Breast epithelium (tissue), 4 donors: Measurements from ENCODE around the gene EAPP. TPM values are rescaled to one million over a fixed set of nuclear protein-coding genes. Genes with fewer than 3 reads are reported as not detected.
A peak's percentile ranks its signal among the peaks of the same experiment; 100 is the strongest.
"Not testable (repeated sequence)": the region's sequence is repeated elsewhere in the genome, so short reads cannot be mapped to it uniquely, and the experiment has no call there.

ENCODE experiments used
- DNase-seq, 2 donors: peaks; one replicate each; pipeline ENCODE4 v3.0.0-alpha.2; 2019; ENCODE audit warnings: low spot score in 2 of 2
- H3K27ac ChIP-seq, 2 donors: fragments of 200-600 bp; sonication (generic) in 1 of 2; one replicate each; pipeline ENCODE4 v1.5.1; 2016 to 2019; ENCODE audit warnings: mild to moderate bottlenecking in 1 of 2
- H3K27me3 ChIP-seq, 2 donors: fragments of 200-600 bp; sonication (generic) in 1 of 2; one replicate each; pipeline versions ENCODE4 v1.5.1 to v1.6.0; 2017 to 2019; ENCODE audit warnings: control low read depth in 1 of 2, mild to moderate bottlenecking in 1 of 2
- H3K36me3 ChIP-seq: fragments of 200-600 bp; one replicate; pipeline ENCODE4 v1.5.1; 2019
- H3K4me1 ChIP-seq, 2 donors: fragments of 200-600 bp; sonication (generic); one replicate each; pipeline ENCODE4 v1.5.1; 2016 to 2019; ENCODE audit warnings: control low read depth in 1 of 2
- H3K4me3 ChIP-seq, 3 donors: fragments of 200-600 bp; sonication (generic); 1 replicate in 2 of 3; 2 replicates in 1 of 3; pipeline ENCODE4 v1.5.1; 2016 to 2019; ENCODE audit warnings: mild to moderate bottlenecking in 3 of 3, moderate library complexity in 2 of 3
- H3K9me3 ChIP-seq, 2 donors: fragments of 200-600 bp; sonication (generic) in 1 of 2; one replicate each; pipeline ENCODE4 v1.5.1; 2016 to 2019; ENCODE audit warnings: control low read depth in 1 of 2
- POLR2A ChIP-seq: fragments of 450-650 bp; IDR thresholded peaks from one replicate; pipeline ENCODE4 v1.6.1; 2016; ENCODE audit warnings: antibody characterized with exemption, mild to moderate bottlenecking, moderate library complexity
- POLR2AphosphoS5 ChIP-seq, 3 donors: sonication (generic); formaldehyde crosslinking; IDR thresholded peaks; one replicate each; pipeline ENCODE4 v1.6.1; 2017; ENCODE audit warnings: antibody characterized with exemption in 3 of 3
- intact Hi-C: fragments of 100-400 bp; cut with DNase I; formaldehyde crosslinking; loops from one replicate; pipeline ENCODE4 v1.15.1; 2023; ENCODE audit warnings: low total_unique reads
- total RNA-seq, 3 donors: library from RNA; depleted of rRNA; stranded (reverse); fragments of >200 nt; gene quantifications; one replicate each; pipeline ENCODE4 v1.1.0, GENCODE V29; 2016
- TF ChIP-seq, protein P1 (sequence below), 3 donors: fragments of 450-650 bp; IDR thresholded peaks; one replicate each; pipeline ENCODE4 v1.5.1; 2016 to 2017; ENCODE audit warnings: antibody characterized with exemption in 3 of 3, mild to moderate bottlenecking in 3 of 3, moderate library complexity in 3 of 3

Gene EAPP
- total RNA-seq, 3 donors from 2014 or later, result 43.3 to 81.2 (median 43.8) TPM

DNA sequence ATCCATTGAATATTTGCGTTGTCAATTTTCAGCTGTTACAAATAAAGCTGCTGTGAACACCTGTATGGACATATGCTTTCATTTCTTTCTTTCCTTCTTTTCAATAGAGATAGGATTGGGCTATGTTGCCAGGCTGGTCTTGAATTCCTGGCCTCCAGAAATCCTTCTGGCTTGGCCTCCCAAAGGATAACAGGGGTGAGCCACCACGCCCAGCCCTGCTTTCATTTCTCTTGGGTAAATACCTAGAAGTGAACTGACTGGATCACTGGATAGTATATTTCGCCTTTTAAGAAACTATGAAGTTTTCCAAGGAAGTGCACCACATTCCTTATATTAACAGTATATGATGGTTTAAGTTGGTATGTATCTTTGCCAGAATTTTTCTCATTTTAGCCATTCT is 32.3 kb upstream of the EAPP start:
- intact Hi-C loops, result no loop called here

DNA sequence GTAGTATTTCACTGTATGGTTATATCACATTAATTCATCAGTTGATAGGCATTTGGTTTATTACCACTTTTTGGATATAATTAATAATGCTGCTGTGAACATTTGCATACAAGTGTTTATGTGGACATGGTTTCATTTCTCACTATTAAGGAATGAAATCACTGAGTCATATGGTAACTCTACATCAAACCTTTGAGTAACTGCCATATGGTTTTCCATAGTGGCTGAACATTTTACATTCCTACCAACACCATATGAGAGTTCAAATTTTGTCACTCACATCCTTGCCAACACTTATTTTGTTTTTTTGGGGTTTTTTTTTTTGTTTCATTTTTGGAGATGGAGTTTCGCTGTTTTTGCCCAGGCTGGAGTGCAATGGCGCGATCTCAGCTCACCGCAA is 30.2 kb upstream of the EAPP start:
- H3K36me3 ChIP-seq, result no peaks in the 10 kb centered on the region
- TF ChIP-seq POLR2AphosphoS5 (IDR thresholded peaks at IDR 0.05), result no peak
- no peak for DNase-seq
- no peak overlapping the region for H3K27ac ChIP-seq
- no peaks in the 10 kb centered on the region for H3K4me1 ChIP-seq
- intact Hi-C loops, result no loop called here
- no peak overlapping the region for H3K4me3 ChIP-seq
- H3K9me3 ChIP-seq, result no peaks in the 10 kb centered on the region
- no peaks in the 10 kb centered on the region for H3K27me3 ChIP-seq

More for the DNA sequence above, 32.3 kb upstream of the EAPP start:
- H3K4me3 ChIP-seq, result no peak overlapping the region
- no peak overlapping the region for H3K27ac ChIP-seq
- no peaks in the 10 kb centered on the region for H3K36me3 ChIP-seq
- no peaks in the 10 kb centered on the region for H3K9me3 ChIP-seq
- H3K27me3 ChIP-seq, result no peaks in the 10 kb centered on the region
- TF ChIP-seq, protein P1, sequence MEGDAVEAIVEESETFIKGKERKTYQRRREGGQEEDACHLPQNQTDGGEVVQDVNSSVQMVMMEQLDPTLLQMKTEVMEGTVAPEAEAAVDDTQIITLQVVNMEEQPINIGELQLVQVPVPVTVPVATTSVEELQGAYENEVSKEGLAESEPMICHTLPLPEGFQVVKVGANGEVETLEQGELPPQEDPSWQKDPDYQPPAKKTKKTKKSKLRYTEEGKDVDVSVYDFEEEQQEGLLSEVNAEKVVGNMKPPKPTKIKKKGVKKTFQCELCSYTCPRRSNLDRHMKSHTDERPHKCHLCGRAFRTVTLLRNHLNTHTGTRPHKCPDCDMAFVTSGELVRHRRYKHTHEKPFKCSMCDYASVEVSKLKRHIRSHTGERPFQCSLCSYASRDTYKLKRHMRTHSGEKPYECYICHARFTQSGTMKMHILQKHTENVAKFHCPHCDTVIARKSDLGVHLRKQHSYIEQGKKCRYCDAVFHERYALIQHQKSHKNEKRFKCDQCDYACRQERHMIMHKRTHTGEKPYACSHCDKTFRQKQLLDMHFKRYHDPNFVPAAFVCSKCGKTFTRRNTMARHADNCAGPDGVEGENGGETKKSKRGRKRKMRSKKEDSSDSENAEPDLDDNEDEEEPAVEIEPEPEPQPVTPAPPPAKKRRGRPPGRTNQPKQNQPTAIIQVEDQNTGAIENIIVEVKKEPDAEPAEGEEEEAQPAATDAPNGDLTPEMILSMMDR (IDR thresholded peaks at IDR 0.05), result no peak
- TF ChIP-seq POLR2A (no peak), POLR2AphosphoS5 (IDR thresholded peaks at IDR 0.05) (no peak)
- no peak for DNase-seq
- no peaks in the 10 kb centered on the region for H3K4me1 ChIP-seq

DNA sequence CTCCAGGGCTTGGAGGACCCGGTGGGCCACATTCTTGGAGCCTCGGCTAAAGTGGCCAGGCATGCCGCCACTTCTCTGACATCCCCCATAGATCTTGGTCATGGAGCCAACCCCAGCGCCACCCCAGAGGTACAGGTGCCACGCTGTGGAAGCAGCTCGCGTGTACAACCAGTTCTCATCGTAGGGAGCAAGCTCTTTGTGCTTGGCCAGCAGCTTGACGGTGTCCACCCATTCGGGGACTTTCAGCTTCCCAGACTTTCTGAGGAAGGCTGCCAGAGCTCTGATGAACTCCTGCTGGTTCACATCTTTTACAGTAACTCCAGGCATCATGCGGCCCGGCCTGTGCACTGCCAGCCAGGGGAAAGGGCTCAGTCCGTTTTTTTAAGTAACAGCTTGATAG is 29.3 kb upstream of the EAPP start:
- Histone ChIP-seq H3K4me1 (no peaks in the 10 kb centered on the region), H3K9me3 (no peaks in the 10 kb centered on the region), H3K4me3 (no peak overlapping the region), H3K27me3 (no peaks in the 10 kb centered on the region), H3K27ac (no peak overlapping the region), H3K36me3 (no peaks in the 10 kb centered on the region)
- TF ChIP-seq POLR2A (no peak), POLR2AphosphoS5 (IDR thresholded peaks at IDR 0.05) (no peak)
- TF ChIP-seq, protein P1 (IDR thresholded peaks at IDR 0.05), result no peak
- intact Hi-C loops, result no loop called here
- peak in 1 of 2 donors; percentile 36 for DNase-seq

DNA sequence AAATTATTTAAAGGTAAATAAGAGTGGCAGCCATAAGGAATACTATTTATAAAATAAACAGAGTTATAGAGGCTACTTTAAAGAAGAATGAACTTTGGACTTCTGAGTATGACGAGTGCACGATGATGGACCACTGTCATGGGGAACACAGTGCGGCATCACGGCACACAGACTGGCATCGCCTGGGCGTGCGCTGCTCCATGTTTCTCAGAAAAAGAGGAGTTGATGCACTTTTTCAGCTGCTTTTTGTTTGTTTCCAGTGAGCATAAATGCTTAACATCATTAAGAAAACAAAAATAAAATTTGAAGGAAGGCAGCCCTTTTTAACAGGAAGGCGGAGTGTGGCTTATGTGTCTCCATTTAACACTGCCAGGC is 23.3 kb upstream of the EAPP start:
- DNase-seq, result no peak

DNA sequence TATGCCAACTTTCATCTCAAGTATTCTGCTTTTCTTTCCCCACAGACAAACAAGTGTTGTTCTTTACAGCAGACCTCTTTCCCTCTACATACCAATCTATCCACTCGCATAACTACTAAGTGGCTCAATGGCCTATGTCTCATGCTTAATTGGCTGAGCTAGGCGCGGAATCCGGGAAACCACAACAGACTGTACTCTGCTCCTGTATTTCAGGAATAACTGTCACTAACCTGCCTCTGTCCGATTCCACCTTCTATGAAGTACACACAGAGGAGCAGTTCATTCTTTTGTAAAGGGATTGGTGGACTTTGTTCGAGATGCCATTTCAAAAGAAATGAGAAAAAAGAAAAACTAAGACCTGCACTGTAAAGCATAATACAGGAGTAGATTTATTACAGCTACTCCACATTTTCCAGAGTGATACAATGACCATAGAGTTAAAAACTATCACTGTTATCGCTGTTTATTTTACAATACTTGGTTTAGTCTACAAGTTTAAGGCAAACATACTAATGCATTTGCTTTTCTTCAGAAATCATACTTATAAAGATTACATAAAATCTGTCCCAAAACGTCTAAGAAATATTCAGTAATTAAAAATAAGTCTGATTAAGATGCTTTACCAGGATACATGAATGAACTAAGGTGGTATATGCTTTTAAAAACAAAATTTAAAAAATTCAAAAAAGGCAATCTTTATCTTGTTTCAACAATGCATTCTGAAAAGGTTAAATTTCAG is 22.7 kb upstream of the EAPP start:
- H3K4me1 ChIP-seq, H3K27ac ChIP-seq, H3K27me3 ChIP-seq, DNase-seq, H3K9me3 ChIP-seq, H3K4me3 ChIP-seq, H3K36me3 ChIP-seq, intact Hi-C loops: not testable (repeated sequence)

More for the DNA sequence above, 23.3 kb upstream of the EAPP start:
- Histone ChIP-seq H3K4me3 (no peak overlapping the region), H3K4me1 (no peaks in the 10 kb centered on the region), H3K27ac (no peak overlapping the region), H3K36me3 (no peaks in the 10 kb centered on the region), H3K9me3 (no peaks in the 10 kb centered on the region), H3K27me3 (no peaks in the 10 kb centered on the region)
- TF ChIP-seq, protein P1 (IDR thresholded peaks at IDR 0.05), result no peak
- intact Hi-C loops, result no loop called here

DNA sequence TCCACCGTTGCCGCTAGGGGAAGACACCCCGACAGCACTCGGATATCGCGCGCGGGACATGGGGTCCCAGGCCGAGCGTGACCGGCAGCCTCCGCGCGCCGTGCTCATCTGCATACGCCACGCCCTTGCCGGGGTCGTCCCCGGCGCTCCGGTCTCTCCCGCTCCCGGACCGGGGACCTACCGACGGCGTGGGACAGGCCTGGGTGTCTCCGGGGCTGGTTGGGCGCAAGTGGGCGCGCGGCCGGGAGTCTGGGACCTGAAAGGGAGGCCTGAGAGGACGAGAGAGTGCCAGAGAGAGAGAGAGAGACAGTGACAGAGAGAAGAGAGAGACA is 17.0 kb upstream of the EAPP start:
- DNase-seq, intact Hi-C loops, H3K9me3 ChIP-seq, H3K36me3 ChIP-seq, H3K4me3 ChIP-seq, H3K4me1 ChIP-seq, H3K27ac ChIP-seq, H3K27me3 ChIP-seq: not testable (repeated sequence)

DNA sequence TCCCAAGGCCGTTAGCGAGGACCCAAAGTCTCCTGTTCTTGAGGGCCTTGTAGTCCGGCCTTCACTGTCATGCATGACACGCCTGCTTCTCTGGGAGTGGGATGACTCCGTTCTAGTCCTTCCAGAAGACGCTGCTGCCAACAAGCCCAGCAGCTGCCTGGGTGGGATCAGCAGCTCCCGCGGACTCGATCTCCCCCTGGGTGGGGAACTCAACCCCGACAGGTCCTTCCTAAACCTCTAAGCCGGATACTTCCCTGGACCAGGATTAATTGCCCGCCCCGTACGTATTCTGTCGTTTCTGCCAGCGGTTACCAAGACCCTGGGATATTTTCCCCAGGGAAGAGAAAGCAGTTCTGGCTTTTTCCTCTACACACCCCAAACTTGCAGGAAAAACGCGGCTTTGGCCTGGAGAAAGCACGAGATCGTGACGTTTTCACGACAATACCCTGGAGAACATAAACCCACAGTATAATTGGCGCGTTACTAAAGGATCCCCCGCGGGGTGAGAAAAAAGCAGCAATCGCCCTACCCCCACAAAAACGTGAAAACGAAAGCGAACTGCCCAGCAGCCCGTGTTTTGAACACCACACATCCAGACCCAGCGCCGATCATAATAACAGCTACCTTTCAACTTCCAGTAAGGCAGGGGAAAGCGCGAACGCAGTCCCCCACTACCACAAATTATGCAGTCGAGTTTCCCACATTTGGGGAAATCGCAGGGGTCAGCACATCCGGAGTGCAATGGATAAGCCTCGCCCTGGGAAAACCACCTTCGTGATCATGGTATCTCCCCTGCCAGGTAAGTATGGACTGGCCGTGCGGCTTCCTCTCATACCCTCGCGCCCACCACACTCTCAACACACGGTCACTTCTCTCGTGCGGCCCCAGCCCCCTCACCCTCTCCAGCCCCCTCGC is 16.3 kb upstream of the EAPP start:
- H3K36me3 ChIP-seq, H3K27ac ChIP-seq, H3K4me1 ChIP-seq, H3K27me3 ChIP-seq, intact Hi-C loops, H3K9me3 ChIP-seq, H3K4me3 ChIP-seq, DNase-seq: not testable (repeated sequence)
